ENCODE data around the gene LY6G5C.

Gene LY6G5C

DNA sequence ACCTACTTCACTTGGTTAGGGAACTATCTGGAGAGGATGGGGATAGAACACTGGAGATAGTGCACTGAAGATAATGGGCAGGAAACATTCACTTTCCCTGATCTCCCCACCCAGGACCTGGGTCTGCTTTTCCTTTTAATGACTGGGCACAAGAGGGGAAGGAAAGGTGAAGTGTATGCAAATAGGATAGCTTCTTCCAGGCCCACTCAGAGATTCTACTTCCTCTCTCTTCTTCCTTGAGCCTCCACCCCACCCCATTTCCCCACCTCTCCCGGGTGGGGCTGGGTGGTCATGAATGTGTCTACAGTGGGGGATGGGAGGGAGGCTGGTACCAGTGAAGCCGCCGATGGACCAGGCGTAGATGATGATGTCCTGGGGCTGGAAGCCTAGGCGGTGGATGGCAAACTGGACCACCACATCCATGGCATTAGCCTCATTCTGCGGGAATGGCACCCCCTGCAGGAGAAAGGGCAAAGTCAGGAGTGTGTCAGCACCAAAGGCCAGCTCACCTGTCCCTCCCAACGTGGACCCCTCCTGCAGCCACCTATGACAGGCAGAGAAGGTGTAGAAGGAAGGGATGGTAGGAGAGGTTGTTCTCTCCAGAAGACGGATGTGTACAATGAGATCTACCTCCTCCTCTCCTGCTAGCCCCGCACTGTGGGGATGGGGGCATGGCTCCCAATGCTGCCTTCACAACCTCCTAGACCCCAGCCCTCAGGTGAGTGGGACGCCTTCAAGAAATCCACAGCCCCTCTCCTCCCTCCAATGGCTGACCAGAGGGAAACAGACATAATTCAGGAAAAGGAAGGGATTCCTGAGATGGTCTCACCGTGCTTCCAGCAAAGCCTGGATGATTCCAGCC lies 8.6 kb upstream of the LY6G5C start:
- DNase-seq = no peak

DNA sequence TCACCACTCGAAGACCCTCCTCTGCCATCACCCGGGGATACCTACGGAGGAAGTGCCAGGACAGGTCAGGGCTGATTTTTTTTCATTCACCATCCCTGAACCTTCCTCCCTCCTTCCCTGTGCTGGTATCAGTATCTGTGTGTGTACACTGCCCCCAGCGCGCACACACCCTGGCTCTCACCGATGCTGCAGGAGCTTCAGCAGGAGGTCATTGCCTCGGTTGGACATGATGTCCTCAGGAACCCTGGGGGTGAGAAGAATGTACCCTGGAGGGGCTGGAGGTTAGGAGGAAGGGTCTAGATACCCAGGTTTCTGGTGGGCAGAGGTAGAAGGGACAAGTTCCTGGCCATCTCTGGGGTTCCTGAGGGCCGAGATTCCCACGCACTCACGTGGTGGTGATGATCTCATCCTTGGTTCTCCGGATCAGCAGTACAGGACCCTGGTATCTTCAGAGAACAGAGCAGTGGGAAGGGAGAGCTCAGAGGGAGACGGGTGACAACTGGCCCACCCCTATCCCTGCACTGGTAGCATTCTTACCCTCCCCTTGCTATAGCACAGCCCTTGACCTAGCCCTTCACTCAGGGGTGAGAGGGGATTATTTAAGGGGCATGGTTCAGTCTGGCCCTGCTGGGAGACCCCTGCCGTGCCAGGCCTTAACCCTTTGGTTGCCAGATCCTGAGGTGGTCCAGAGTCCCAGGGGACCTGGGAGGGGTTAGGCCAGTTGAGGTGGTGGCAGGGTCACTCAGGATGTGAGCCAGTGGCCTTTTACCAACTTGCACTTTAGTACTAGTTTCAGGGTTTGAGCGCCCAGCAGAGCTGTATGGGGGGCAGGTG lies 7.2 kb upstream of the LY6G5C start:
- no peak for DNase-seq

GRCh38 chr6:31687321-31687720 lies 6.5 kb upstream of the LY6G5C start:
- no peak for DNase-seq

DNA sequence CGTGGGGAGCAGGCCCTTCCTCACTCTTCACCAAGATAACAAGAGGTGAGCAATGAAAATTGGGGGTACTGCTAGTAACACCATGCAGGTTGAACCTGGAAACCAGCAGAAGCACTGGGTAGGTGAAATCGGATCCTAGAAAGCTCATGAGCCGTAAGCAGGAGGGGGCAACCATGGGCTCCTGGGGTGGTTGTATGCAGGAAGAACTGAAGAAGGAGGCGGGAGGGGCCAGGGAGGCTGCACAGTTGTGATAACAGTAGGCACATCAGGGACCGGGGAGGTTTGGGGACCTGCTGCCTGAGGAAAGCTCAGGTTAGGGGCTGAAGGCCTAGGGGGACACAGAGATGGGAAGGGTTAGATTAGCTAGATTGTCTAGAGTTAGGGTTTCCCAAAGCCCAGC lies 5.6 kb upstream of the LY6G5C start:
- DNase-seq = no peak

DNA sequence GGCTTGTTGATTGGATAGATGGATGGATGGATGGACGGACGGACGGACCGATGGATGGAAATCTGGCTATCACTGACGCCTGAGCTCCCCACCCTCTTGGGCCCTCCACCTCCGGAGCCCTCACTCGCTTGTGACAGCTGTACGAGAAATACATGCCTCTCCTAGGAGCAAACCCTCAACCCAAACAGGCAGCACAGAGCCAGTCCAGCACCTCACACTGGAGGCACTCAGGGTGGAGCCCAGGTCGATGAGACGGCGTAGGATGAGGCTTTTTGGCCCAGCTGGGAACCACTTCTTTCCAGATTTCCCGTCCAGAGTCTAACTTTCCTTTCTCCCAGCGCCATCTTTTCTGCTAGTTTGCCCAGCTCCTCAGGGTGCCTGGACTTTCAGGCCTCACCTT lies 2.7 kb upstream of the LY6G5C start:
- no peak for DNase-seq

GRCh38 chr6:31681135-31681671 lies 336 bp upstream of the LY6G5C start:
- DNase-seq = peak; percentile 56

DNA sequence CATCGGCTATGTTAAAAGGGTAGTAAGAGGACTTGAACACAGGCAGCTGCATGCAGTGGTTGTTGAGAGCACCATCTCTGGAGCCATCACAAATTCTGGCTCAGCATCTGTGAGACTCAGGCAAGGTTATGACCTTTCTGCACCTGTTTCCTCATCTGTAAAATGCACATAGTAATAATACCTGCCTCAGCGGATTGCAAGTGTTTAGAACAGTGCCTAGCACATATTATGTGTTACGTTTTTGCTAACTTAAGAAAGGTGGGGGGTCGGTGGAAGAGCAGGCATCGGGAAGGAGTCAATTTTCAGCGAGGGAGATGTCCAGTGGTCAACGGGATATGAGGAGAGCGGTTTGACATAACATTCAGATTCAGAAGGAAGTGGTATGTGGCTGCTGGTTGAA lies 2.9 kb downstream of the LY6G5C start:
- DNase-seq = no peak

DNA sequence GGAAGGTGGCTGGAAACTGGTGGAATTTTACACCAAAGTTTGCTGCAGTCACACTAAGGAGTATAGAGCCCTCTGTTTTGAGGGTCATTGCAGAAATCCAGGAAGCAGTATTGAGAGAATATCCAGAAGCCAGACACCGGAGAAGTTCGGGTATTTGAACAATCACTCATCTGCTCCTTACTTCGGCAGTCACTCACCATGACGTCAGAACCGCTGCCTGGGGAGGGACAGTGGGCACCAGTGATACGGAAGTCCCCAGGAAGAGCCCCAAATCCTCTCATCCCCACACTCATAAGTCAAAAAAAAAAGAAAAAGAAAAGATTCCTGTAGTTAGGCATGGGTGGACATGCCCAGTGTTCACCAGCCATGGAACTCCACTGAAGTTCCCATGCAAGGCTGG lies 4.0 kb downstream of the LY6G5C start:
- DNase-seq = no peak

DNA sequence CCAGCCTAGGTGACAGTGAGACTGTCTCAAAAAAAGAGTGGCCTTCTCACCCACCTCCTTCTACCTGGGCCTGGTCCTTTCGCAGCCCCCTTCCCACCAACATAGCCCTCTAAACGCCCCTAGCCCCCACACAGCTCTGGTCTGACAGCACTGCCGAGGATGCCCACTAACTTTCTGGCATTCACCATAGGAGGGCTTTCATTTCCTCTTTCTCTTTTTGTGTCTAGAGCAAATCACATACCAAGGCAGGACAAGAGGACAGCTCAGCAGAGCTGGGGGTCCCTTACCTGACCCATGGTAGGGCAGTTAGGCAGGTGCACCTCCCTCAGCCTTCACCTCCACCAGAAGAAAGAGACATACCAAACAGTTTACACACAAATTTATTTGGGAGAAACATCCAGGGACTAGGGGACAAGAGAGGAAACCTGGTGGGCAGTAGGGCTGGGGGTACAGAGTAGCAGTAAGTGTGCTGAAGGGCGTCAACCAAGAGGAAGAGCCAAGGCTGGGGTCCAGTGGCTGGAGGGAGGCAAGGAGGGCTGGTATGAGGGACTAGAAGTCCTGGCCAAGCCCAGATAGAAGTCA lies 4.5 kb downstream of the LY6G5C start:
- no peak for DNase-seq

- no peak for DNase-seq
These were observed 11.2 kb downstream of the LY6G5C start, which contains the start of gene LY6G5B for GRCh38 chr6:31669676-31670075. Gene LY6G5B (plus strand): TSS chr6:31669976. CDS start chr6:31670951, 975 bp downstream.

GRCh38 chr6:31666337-31666965 lies 14.4 kb downstream of the LY6G5C start:
- DNase-seq = no peak

DNA sequence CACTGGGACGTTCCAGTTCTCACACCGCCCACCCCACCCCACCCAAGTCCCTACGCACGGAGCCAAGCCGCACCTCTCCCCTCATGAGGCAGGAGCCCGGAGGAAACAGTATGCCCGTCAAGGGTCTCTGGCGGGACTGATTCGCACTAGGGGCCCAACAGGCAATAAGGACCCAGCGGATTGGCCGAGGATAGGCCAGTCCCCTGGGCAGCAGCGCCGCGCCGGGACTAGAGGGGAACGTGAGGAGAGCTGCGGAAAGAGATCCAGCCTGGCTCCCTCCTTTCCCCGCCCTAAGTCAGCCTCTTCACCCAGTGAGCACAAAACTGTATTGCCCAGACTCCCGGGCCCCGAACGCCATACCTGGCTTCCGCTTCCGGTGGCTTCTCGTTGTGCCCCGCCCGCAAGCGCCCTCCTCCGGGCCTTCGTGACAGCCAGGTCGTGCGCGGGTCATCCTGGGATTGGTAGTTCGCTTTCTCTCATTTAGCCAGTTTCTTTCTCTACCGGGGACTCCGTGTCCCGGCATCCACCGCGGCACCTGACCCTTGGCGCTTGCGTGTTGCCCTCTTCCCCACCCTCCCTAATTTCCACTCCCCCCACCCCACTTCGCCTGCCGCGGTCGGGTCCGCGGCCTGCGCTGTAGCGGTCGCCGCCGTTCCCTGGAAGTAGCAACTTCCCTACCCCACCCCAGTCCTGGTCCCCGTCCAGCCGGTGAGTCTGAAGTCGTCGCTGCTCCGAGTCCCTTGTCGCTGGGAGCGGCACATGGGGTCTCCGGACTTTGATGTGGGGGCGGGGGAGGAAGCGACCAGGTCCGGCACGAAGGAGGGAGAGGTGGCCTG lies 15.1 kb downstream of the LY6G5C start, which contains the start of gene CSNK2B:
CSNK2B (plus strand) TSS at position 580 of the 836 bp plus-strand sequence. CDS start 752 bp downstream, outside the sequence.
- peak; percentile 94 for DNase-seq

DNA sequence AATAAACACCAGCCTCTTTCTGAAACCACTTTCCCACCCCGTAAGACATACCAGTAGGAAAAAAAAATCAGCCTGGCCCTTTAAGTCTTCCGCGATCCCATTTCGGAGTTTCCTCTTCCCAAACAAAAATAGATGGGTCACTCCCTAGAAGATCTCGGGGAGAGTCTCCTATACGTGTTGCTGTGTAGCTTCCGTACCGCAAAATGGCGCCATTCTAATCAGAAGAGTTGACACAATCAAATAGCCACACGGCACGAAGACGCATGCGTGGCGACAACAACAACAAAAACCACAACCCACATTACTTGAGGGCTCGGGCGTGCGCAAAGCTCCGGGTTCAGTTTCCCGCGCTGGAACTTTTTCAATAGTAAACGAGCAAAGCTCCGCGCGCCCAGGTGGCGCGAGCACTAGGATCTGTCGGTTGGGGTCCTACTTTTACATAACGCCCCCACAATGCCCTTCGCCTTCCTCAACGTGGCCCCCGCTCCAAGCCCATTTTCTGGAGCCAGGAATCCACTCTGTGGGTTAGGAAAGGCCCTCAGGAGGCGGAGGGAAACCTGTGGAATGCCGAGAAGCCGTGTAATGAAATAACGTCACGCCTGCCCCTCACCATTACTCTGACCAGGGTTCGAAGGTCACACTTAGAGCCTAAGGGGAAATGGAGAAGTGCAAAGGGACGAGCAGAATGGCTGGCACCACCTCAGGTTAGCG lies 15.9 kb downstream of the LY6G5C start, which contains the start of gene GPANK1:
GPANK1 (minus strand) TSS at position 208 of the 711 bp plus-strand sequence. CDS start 519 bp downstream, outside the sequence.
- peak; percentile 86 for DNase-seq

DNA sequence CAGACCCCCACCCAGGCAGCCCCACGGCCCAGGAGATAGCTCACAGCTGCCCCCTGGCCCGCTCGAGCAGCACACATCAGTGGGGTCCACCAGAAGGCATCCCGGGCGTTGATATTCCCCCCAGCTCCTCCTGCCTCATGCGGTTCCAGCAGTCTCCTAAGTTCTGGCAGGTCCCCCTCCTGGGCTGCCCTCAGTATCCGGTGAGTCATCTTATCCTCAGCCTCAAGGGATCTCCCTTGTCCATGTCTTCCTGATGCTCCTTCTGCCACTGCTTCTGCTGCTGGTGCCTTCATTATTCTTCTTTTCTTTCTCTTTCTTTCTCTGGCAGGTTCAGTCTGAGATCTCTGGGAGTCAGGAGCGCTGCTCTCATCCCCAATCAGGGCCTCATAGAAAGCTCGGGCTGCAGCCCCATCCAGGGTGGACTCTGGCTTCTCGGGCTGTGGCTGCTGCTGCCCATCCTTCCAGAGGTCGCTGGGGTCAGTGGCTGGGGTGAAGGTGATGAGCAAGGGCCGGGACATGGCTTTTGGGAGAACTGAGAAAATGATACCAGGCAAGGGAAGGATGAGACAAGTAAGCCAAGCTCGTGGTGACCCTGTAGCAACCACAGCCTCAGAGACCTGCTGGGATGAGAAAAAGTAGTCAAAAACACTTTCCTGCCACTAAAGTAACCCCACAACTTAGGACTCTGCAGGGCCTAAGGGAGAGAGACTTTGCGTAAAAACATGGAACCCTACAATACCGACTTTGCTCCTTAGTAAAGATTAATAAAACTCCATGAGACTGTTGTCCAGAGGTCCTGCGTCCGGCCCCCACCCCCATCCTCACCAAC lies 16.7 kb downstream of the LY6G5C start:
- DNase-seq = no peak

- no peak for DNase-seq
These were observed 17.5 kb downstream of the LY6G5C start for GRCh38 chr6:31663126-31663960.

DNA sequence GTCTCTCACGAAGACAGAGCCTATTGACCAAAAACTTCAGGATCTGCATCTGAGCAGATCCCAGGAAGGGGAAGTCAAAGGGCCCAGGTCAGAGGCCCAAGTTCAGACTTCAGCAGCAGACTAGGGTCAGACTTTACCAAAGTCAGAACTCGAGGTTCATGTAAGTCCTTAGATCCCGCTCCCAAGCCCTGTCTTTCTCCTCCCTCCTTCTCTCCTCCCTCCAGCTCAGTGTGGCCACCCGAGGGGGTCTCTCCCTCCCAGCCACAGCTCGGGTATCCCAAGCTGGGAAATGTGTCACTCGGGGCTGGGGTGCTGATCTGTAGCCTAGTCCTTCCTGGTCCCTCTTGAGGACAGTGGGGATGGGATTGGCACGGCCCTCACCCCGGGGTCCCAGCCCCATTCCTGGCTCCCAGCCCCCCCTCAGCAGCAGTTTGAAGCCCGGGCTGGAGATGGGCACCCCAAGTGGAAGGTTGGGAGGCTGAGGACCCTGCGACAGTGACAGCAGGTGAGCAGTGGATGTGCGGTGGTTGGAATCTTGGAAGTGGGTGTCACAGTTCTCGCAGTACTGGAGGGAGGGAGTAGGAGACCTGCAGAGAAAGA lies 18.6 kb downstream of the LY6G5C start:
- DNase-seq = no peak

DNA sequence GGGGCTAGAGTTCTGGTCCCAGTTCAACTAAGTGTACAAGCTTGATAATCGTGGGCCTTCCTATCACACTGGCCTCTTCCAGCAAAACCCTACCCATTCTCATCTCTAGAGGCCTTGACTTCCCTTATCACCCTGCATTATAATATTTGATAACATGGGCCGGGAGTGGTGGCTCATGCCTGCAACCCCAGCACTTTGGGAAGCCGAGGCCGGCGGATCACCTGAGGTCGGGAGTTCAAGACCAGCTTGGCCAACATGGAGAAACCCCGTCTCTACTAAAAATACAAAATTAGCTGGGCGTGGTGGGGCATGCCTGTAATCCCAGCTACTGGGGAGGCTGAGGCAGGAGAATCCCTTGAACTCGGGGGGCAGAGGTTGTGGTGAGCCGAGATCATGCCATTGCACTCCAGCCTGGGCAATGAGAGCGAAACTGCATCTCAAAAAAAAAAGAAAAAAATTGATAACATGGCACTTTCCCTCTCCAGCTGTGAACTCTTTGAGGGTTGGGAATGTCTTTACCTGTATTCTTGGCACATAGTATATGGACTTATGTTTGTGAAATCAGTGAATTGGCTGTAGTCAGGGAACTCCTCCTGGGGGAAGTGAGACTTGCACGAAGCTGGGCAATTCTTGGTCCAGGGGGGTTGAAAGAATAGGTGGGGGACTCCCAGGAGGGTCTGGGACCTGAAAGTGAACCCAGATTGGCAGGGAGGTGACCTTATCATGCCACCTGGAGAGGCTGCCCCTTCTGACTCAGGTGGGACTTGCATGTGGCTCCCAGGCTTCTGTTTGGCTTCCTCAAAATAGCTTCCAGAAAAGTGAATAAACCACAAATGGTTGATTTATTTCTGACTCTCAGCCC lies 19.4 kb downstream of the LY6G5C start:
- DNase-seq = no peak
